Prostate gland (tissue), 2 donors: ENCODE measurements around the gene CS. TPM values are rescaled to one million over a fixed set of nuclear protein-coding genes. Genes with fewer than 3 reads are reported as not detected.
A peak's percentile ranks its signal among the peaks of the same experiment; 100 is the strongest.

Experiments used
- DNase-seq: peaks from one replicate; pipeline ENCODE4 v3.0.0-alpha.2; 2019; ENCODE audit warnings: low spot score
- H3K27ac ChIP-seq, 2 donors: fragments of 200-600 bp; sonication (generic); 2 replicates each; pipeline ENCODE4 v1.5.1; 2017 to 2019
- H3K27me3 ChIP-seq: fragments of 200-600 bp; sonication (generic); replicated peaks from 2 replicates; pipeline ENCODE4 v1.5.1; 2019; ENCODE audit not compliant: insufficient read depth
- H3K36me3 ChIP-seq, 2 donors: fragments of 200-600 bp; sonication (generic); 1 replicate in 1 of 2; 2 replicates in 1 of 2; pipeline versions ENCODE4 v1.5.1 to v1.8.1; 2017 to 2019
- H3K4me1 ChIP-seq: fragments of 200-600 bp; sonication (generic); replicated peaks from 2 replicates; pipeline ENCODE4 v1.5.1; 2019
- H3K4me3 ChIP-seq, 2 donors: fragments of 200-600 bp; sonication (generic); 2 replicates each; pipeline ENCODE4 v1.5.1; 2017 to 2019
- H3K9me3 ChIP-seq: fragments of 200-600 bp; sonication (generic); 2 replicates; pipeline ENCODE4 v1.5.1; 2017
- POLR2A ChIP-seq: fragments of 450-650 bp; IDR thresholded peaks from one replicate; pipeline ENCODE4 v1.6.1; 2016; ENCODE audit warnings: antibody characterized with exemption, mild to moderate bottlenecking
- POLR2AphosphoS5 ChIP-seq: sonication (generic); formaldehyde crosslinking; IDR thresholded peaks from one replicate; pipeline ENCODE4 v1.6.1; 2017; ENCODE audit warnings: antibody characterized with exemption
- WGBS: methylation state at CpG from one replicate; pipeline ENCODE4 v1.1.5; 2018; 5-methylcytosine and 5-hydroxymethylcytosine counted together
- intact Hi-C: fragments of 100-400 bp; cut with DNase I; formaldehyde crosslinking; loops from one replicate; pipeline ENCODE4 v1.14.2; 2022
- total RNA-seq, 2 donors: library from RNA; depleted of rRNA; stranded (reverse); fragments of >200 nt; gene quantifications; one replicate each; pipeline ENCODE4 v1.1.0, GENCODE V29; 2016
- TF ChIP-seq, protein P1 (sequence below), 4 experiments: fragments of 200-600 bp in 2 of 4; fragments of 450-650 bp in 2 of 4; sonication (generic) in 2 of 4; IDR thresholded peaks; 1 replicate in 3 of 4; 2 replicates in 1 of 4; pipeline ENCODE4 v1.5.1; 2016 to 2019; ENCODE audit warnings: antibody characterized with exemption in 4 of 4, mild to moderate bottlenecking in 2 of 4, moderate library complexity in 2 of 4

Gene CS
- total RNA-seq, 2 donors from 2014 or later = 106 to 110 TPM

DNA sequence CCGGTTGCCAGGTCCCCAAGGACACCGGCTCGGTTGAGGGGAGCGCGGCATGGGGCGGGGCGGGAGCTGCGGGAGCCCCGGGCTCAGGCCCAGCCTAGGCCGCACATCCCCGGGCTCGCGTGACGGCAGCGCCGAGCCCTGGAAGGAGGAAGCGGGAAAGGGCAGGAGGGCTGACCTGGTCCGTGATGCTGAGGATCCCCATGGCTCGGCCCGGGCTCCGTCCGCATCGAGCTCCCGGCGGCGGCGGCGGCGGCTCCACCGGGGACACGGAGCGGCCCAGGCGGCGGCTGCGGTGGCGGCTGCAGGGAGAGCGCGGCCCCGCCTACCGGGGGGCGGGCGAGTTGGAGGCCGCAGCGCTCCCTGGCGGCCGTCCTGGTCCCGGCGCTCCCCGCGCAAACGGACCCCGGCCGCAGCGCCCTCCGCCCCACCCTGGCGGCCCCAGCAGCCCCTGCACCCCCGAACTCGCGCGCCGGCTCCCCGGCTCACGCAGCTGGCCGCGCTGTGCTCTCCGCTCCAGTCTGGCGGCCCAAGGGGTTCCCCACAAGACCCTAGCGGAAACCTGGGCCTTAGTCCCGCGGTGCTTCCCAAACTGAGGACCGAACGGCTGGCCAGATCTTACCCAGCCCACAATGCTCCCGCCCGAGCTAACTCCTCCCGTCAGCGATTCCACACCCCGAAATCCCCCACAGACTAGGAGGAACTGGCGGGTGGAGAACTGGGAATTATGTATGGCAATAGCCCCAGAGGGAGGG, 41.9 kb downstream of the CS start, which contains the start of gene ANKRD52:
ANKRD52 (minus strand) TSS at position 317 of the 752 bp plus-strand sequence; CDS start at position 202, 115 bp downstream.
- TF ChIP-seq, protein P1, sequence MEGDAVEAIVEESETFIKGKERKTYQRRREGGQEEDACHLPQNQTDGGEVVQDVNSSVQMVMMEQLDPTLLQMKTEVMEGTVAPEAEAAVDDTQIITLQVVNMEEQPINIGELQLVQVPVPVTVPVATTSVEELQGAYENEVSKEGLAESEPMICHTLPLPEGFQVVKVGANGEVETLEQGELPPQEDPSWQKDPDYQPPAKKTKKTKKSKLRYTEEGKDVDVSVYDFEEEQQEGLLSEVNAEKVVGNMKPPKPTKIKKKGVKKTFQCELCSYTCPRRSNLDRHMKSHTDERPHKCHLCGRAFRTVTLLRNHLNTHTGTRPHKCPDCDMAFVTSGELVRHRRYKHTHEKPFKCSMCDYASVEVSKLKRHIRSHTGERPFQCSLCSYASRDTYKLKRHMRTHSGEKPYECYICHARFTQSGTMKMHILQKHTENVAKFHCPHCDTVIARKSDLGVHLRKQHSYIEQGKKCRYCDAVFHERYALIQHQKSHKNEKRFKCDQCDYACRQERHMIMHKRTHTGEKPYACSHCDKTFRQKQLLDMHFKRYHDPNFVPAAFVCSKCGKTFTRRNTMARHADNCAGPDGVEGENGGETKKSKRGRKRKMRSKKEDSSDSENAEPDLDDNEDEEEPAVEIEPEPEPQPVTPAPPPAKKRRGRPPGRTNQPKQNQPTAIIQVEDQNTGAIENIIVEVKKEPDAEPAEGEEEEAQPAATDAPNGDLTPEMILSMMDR (IDR thresholded peaks at IDR 0.05) = peak; percentile 64 to 91 (median 78)
- TF ChIP-seq POLR2A = no peak
- H3K27ac ChIP-seq = peak within 1 kb of the TSS; percentile 89 to 90
- H3K27me3 ChIP-seq = no peaks in the 10 kb centered on the region
- peaks cover 6% of the 10 kb centered on the region for H3K4me1 ChIP-seq
- H3K36me3 ChIP-seq = peaks cover 0 to 13% of the 10 kb centered on the region in 2 donors
- H3K4me3 ChIP-seq = peak within 1 kb of the TSS; percentile 72 to 83
- intact Hi-C loops = no loop called here
- DNase-seq = peak; percentile 62
- H3K9me3 ChIP-seq = no peaks in the 10 kb centered on the region
- under 1% methylated on average over 70 of the region's 78 CpGs for WGBS

DNA sequence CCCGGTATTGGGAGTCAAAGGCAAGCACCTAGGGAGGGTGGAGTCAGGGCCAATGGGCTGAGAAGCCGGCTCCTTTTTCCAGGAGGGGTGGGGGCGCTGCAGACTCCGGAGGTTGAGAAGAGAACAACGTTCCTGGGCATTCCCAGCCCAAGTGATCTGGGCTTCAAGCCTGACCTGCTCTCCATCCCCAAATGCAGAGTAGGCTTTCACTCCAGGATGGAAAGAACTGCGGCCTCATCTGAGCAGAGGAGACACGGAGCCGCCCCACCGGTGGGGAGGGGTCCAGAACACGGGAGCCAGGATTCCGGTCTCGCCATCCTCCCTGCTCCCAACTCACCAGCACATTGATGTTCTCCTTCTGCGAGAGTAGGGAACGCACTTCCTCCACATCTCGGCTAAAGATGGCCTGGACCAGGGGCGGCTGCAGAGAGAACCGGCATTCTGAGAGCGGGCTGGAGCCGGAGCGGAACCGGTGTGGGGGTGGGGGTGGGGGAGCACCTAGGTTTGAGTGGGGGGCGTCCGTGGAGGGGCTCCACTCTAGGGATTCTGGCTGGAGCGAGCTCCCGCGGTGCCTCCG, 42.6 kb downstream of the CS start:
- Histone ChIP-seq H3K9me3 (no peaks in the 10 kb centered on the region), H3K4me1 (peaks cover 6% of the 10 kb centered on the region), H3K27ac (peak overlapping the region; percentile 89 to 90), H3K4me3 (peak overlapping the region; percentile 72 to 83), H3K36me3 (peaks cover 4 to 19% of the 10 kb centered on the region in 2 donors), H3K27me3 (no peaks in the 10 kb centered on the region)
- 0% methylated on average over 27 of the region's 27 CpGs for WGBS
- intact Hi-C loops = no loop called here
- TF ChIP-seq, protein P1 (IDR thresholded peaks at IDR 0.05) = no peak
- TF ChIP-seq POLR2A (no peak), POLR2AphosphoS5 (no peak)
- no peak for DNase-seq

- TF ChIP-seq POLR2AphosphoS5 = no peak
- TF ChIP-seq, protein P1 (IDR thresholded peaks at IDR 0.05) = no peak
- TF ChIP-seq POLR2A = no peak
These were observed 43.1 kb downstream of the CS start for GRCh38 chr12:56257071-56257470.

DNA sequence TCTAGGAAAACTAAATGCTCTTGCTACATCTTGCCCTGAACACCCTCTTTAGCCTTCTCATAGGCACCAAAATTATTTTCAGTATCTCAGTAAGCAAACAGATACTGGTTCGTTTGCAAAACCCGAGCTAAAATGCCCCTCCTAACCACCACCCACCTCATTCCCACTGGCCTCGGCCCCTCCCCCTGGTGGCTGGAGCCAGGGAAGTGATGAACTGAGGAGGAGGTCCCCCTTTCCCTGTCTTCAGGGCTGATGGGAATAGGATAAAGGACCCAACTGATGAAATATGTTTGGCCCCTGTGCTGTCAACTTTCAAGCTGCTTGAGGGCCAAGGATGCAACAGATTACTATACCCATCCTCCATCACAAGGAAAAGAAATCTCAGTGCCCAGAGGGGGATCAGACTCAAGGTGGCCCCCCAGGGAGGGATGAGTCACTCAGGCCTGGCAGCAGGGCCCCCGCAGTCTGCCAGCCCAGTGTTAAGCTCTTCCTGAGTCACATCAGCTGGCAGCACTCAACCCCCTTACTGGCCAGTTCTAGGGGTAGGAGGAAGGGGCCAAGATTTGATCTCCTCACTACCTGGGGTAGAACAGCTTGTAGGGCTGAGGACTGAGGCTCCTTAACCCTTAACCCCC, 43.7 kb downstream of the CS start:
- no peaks in the 10 kb centered on the region for H3K27me3 ChIP-seq
- no peak overlapping the region for H3K4me3 ChIP-seq
- WGBS = 15% methylated on average over 4 of the region's 4 CpGs
- intact Hi-C loops = no loop called here
- H3K4me1 ChIP-seq = peaks cover 6% of the 10 kb centered on the region
- no peaks in the 10 kb centered on the region for H3K9me3 ChIP-seq
- TF ChIP-seq, protein P1 (IDR thresholded peaks at IDR 0.05) = no peak
- TF ChIP-seq POLR2AphosphoS5 (no peak), POLR2A (no peak)
- no peak for DNase-seq
- H3K36me3 ChIP-seq = peaks cover 6 to 27% of the 10 kb centered on the region in 2 donors
- H3K27ac ChIP-seq = no peak overlapping the region

More at GRCh38 chr12:56257071-56257470, 43.1 kb downstream of the CS start:
- no peaks in the 10 kb centered on the region for H3K9me3 ChIP-seq
- intact Hi-C loops = no loop called here
- no peak for DNase-seq
- WGBS = 42% methylated on average over 8 of the region's 8 CpGs
- H3K27me3 ChIP-seq = no peaks in the 10 kb centered on the region
- H3K27ac ChIP-seq = peak overlapping the region in 1 of 2 donors; percentile 89
- peaks cover 6 to 24% of the 10 kb centered on the region in 2 donors for H3K36me3 ChIP-seq
- H3K4me1 ChIP-seq = peaks cover 6% of the 10 kb centered on the region
- peak overlapping the region; percentile 72 to 83 for H3K4me3 ChIP-seq
